H1 (cell line): Measurements from ENCODE around the gene ZNF385D. TPM values are rescaled to one million over a fixed set of nuclear protein-coding genes. Genes with fewer than 3 reads are reported as not detected.

Source experiments
- CTCF ChIA-PET: fragments of 300-600 bp; sonication (Branson Sonifier 250); formaldehyde crosslinking; loops from one replicate; lab custom pipeline; 2021; ENCODE audit not compliant: partially characterized antibody; lab: Charles Lee
- POLR2A ChIA-PET: fragments of 300-600 bp; sonication (Branson Sonifier 250); formaldehyde crosslinking; loops from one replicate; lab custom pipeline; 2021; ENCODE audit warnings: inconsistent platforms; ENCODE audit not compliant: partially characterized antibody; lab: Charles Lee
- DNase-seq, 2 experiments: peaks; one replicate each; pipeline versions ENCODE4 v3.0.0 to v3.0.0-alpha.2; 2010 to 2022; ENCODE audit warnings: low spot score in 2 of 2, low read depth in 1 of 2, mixed read lengths in 1 of 2
- FAIRE-seq: peaks from 2 replicates; lab custom pipeline; 2011; peaks lifted over from hg19 to GRCh38; lab: Jason Lieb, UNC
- H2AFZ ChIP-seq: 2 replicates; pipeline ENCODE4 v1.8.1; 2012; ENCODE audit warnings: low read length, inconsistent platforms
- H2AK5ac ChIP-seq: 2 replicates; pipeline ENCODE4 v1.6.1; 2013; ENCODE audit warnings: low read depth, low read length
- H2BK120ac ChIP-seq: replicated peaks from 2 replicates; pipeline ENCODE3; 2013; ENCODE audit warnings: low read depth, low read length, inconsistent platforms
- H2BK12ac ChIP-seq: 2 replicates; pipeline ENCODE4 v1.6.1; 2013; ENCODE audit warnings: low read depth, low read length
- H2BK15ac ChIP-seq: 2 replicates; pipeline ENCODE4 v1.6.1; 2013; ENCODE audit warnings: low read length
- H2BK20ac ChIP-seq: 2 replicates; pipeline ENCODE4 v1.6.1; 2013; ENCODE audit warnings: low read length
- H2BK5ac ChIP-seq: 2 replicates; pipeline ENCODE4 v1.6.1; 2013; ENCODE audit warnings: low read depth, low read length
- H3K14ac ChIP-seq: 2 replicates; pipeline ENCODE4 v1.6.1; 2013; ENCODE audit warnings: inconsistent platforms; ENCODE audit not compliant: insufficient read length
- H3K18ac ChIP-seq: 2 replicates; pipeline ENCODE4 v1.6.1; 2013; ENCODE audit warnings: low read length; ENCODE audit errors: extremely low read depth
- H3K23ac ChIP-seq: 2 replicates; pipeline ENCODE4 v1.6.1; 2013; ENCODE audit warnings: inconsistent platforms; ENCODE audit not compliant: insufficient read length
- H3K23me2 ChIP-seq: 2 replicates; pipeline ENCODE4 v1.6.1; 2013; ENCODE audit warnings: low read depth, low read length
- H3K27ac ChIP-seq: 2 replicates; pipeline ENCODE4 v1.6.1; 2011; ENCODE audit warnings: low read depth, low read length, inconsistent platforms
- H3K27me3 ChIP-seq, 4 experiments: replicated peaks in 1 of 4; 1 replicate in 1 of 4; 2 replicates in 3 of 4; pipeline versions ENCODE4 v1.6.1 to v1.8.1; 2011 to 2013; ENCODE audit warnings: low read length in 3 of 4, mild to moderate bottlenecking in 3 of 4, inconsistent platforms in 2 of 4, mixed read lengths in 2 of 4, moderate library complexity in 1 of 4; ENCODE audit not compliant: control insufficient read depth in 3 of 4, insufficient read depth in 3 of 4; ENCODE audit errors: extremely low read depth in 1 of 4
- H3K36me3 ChIP-seq, 4 experiments: 2 replicates each; pipeline versions ENCODE4 v1.6.1 to v1.8.1; 2011 to 2013; ENCODE audit warnings: mild to moderate bottlenecking in 4 of 4, low read length in 3 of 4, moderate library complexity in 2 of 4, control low read depth in 1 of 4, inconsistent platforms in 1 of 4; ENCODE audit not compliant: insufficient read depth in 4 of 4, control insufficient read depth in 2 of 4
- H3K4ac ChIP-seq: replicated peaks from 2 replicates; pipeline ENCODE3; 2013; ENCODE audit warnings: low read length, low read depth, mixed read lengths, inconsistent platforms; ENCODE audit not compliant: insufficient read length
- H3K4me1 ChIP-seq, 4 experiments: replicated peaks in 1 of 4; 1 replicate in 1 of 4; 2 replicates in 3 of 4; pipeline versions ENCODE4 v1.6.1 to v1.8.1; 2011 to 2013; ENCODE audit warnings: low read length in 3 of 4, inconsistent platforms in 2 of 4, mixed read lengths in 1 of 4; ENCODE audit not compliant: insufficient read depth in 4 of 4, control insufficient read depth in 3 of 4
- H3K4me2 ChIP-seq, 2 experiments: 2 replicates each; pipeline versions ENCODE4 v1.6.1 to v1.8.1; 2011 to 2013; ENCODE audit warnings: low read depth in 2 of 2, low read length in 2 of 2, control low read depth in 1 of 2, inconsistent platforms in 1 of 2, mild to moderate bottlenecking in 1 of 2; ENCODE audit not compliant: insufficient read depth in 1 of 2
- H3K4me3 ChIP-seq, 4 experiments: fragments of 200-600, 300-600 bp in 1 of 4; sonication (generic), shearing (Covaris generic), sonication (Bioruptor Twin) in 1 of 4; 2 replicates each; pipeline versions ENCODE4 v1.5.1 to v1.8.1; 2011 to 2016; ENCODE audit warnings: low read length in 4 of 4, low read depth in 3 of 4, control low read depth in 2 of 4, inconsistent platforms in 2 of 4, mild to moderate bottlenecking in 2 of 4, mixed read lengths in 1 of 4, moderate library complexity in 1 of 4; ENCODE audit not compliant: insufficient read depth in 2 of 4; ENCODE audit errors: extremely low read depth in 1 of 4
- H3K56ac ChIP-seq: replicated peaks from 2 replicates; pipeline ENCODE3; 2013; ENCODE audit warnings: low read depth, mild to moderate bottlenecking, mixed read lengths, low read length, inconsistent platforms; ENCODE audit not compliant: insufficient read length
- H3K79me1 ChIP-seq: 2 replicates; pipeline ENCODE4 v1.6.1; 2013; ENCODE audit warnings: low read depth, low read length, control low read depth
- H3K79me2 ChIP-seq, 2 experiments: 2 replicates each; pipeline versions ENCODE4 v1.6.1 to v1.8.1; 2012 to 2013; ENCODE audit warnings: low read length in 2 of 2, mild to moderate bottlenecking in 2 of 2, inconsistent platforms in 1 of 2; ENCODE audit not compliant: insufficient read depth in 2 of 2, control insufficient read depth in 1 of 2
- H3K9ac ChIP-seq, 4 experiments: replicated peaks in 1 of 4; 1 replicate in 1 of 4; 2 replicates in 3 of 4; pipeline versions ENCODE4 v1.6.1 to v1.8.1; 2011 to 2013; ENCODE audit warnings: low read depth in 3 of 4, low read length in 3 of 4, control low read depth in 2 of 4, mild to moderate bottlenecking in 2 of 4, moderate library complexity in 2 of 4, inconsistent platforms in 1 of 4; ENCODE audit errors: extremely low read depth in 1 of 4
- H3K9me3 ChIP-seq, 2 experiments: 2 replicates each; pipeline versions ENCODE4 v1.6.1 to v1.8.1; 2012 to 2013; ENCODE audit warnings: mild to moderate bottlenecking in 2 of 2, moderate library complexity in 2 of 2, control low read depth in 1 of 2, inconsistent platforms in 1 of 2, low read depth in 1 of 2, low read length in 1 of 2, mixed read lengths in 1 of 2; ENCODE audit not compliant: insufficient read depth in 2 of 2
- H4K20me1 ChIP-seq, 2 experiments: replicated peaks in 1 of 2; 2 replicates each; pipeline versions ENCODE3 to v1.8.1; 2011 to 2013; ENCODE audit warnings: inconsistent platforms in 2 of 2, low read length in 2 of 2, mild to moderate bottlenecking in 1 of 2; ENCODE audit not compliant: insufficient read depth in 2 of 2, control insufficient read depth in 1 of 2
- H4K5ac ChIP-seq: 2 replicates; pipeline ENCODE4 v1.6.1; 2013; ENCODE audit warnings: low read length, low read depth, mixed read lengths, inconsistent platforms; ENCODE audit not compliant: insufficient read length
- H4K8ac ChIP-seq: 2 replicates; pipeline ENCODE4 v1.8.0; 2013; ENCODE audit warnings: mild to moderate bottlenecking, moderate library complexity, low read length, inconsistent platforms; ENCODE audit not compliant: insufficient read depth; ENCODE audit errors: extremely low read depth
- H4K91ac ChIP-seq: replicated peaks from 2 replicates; pipeline ENCODE3; 2013; ENCODE audit warnings: low read length, mixed read lengths, inconsistent platforms; ENCODE audit not compliant: insufficient read length
- ATF3 ChIP-seq: IDR thresholded peaks from 2 replicates; pipeline ENCODE4 v1.6.1; 2011; ENCODE audit warnings: low read depth, mild to moderate bottlenecking, low read length; ENCODE audit not compliant: insufficient read depth
- JUN ChIP-seq: IDR thresholded peaks from 2 replicates; pipeline ENCODE4 v1.6.1; 2011; ENCODE audit warnings: low read depth, mild to moderate bottlenecking, improper control_type of control experiment, low read length
- KDM4A ChIP-seq: IDR thresholded peaks from one replicate; pipeline ENCODE4 v1.7.1; 2012; ENCODE audit warnings: low read depth, mild to moderate bottlenecking, moderate library complexity, low read length, inconsistent platforms; ENCODE audit not compliant: severe bottlenecking
- MAX ChIP-seq: IDR thresholded peaks from 2 replicates; pipeline ENCODE4 v1.6.1; 2012; ENCODE audit warnings: inconsistent platforms
- RAD21 ChIP-seq, 2 experiments: IDR thresholded peaks in 1 of 2; conservative IDR thresholded peaks in 1 of 2; 2 replicates each; pipeline ENCODE4 v1.6.1; 2011; ENCODE audit warnings: low read depth in 2 of 2, low read length in 2 of 2, improper control_type of control experiment in 1 of 2, inconsistent platforms in 1 of 2, mild to moderate bottlenecking in 1 of 2, moderate library complexity in 1 of 2
- RXRA ChIP-seq: IDR thresholded peaks from 2 replicates; pipeline ENCODE4 v1.6.1; 2011; ENCODE audit warnings: low read depth, mild to moderate bottlenecking, low read length, moderate library complexity; ENCODE audit not compliant: insufficient read depth
- SP4 ChIP-seq: IDR thresholded peaks from 2 replicates; pipeline ENCODE4 v1.6.1; 2012; ENCODE audit warnings: low read length, inconsistent platforms
- SUZ12 ChIP-seq: fragments of 200-600 bp; sonication (generic); IDR thresholded peaks from 2 replicates; pipeline ENCODE4 v1.6.1; 2012; ENCODE audit warnings: mild to moderate bottlenecking, inconsistent platforms, low read length, moderate library complexity, mixed read lengths
- TAF7 ChIP-seq: optimal IDR thresholded peaks from 2 replicates; pipeline ENCODE3; 2011; ENCODE audit warnings: low read depth, mild to moderate bottlenecking, inconsistent platforms, low read length, moderate library complexity, borderline replicate concordance
- TBP ChIP-seq: IDR thresholded peaks from 2 replicates; pipeline ENCODE4 v1.6.1; 2011; ENCODE audit warnings: low read depth, low read length, improper control_type of control experiment
- polyA plus RNA-seq, 7 experiments: library from polyadenylated mRNA; depleted of rRNA in 3 of 7; stranded (reverse) in 5 of 7; unstranded in 2 of 7; fragments of >200 nt in 5 of 7; fragments of 200-250 nt in 2 of 7; gene quantifications; 1 replicate in 5 of 7; 2 replicates in 1 of 7; 4 replicates in 1 of 7; pipeline versions ENCODE4 v1.2.1 to v1.2.3, GENCODE V29; 2011 to 2013; ENCODE audit warnings: missing spikeins in 2 of 7, mixed read lengths in 2 of 7
- total RNA-seq: library from RNA; stranded (reverse); fragmentation: NEBNext Ultra II Directional; extraction: Animal tissue kit (Norgen Biotek cat#: 25700); gene quantifications from 2 replicates; pipeline ENCODE4 v1.2.1, GENCODE V29; 2021
- TF ChIP-seq, protein P1 (sequence below): IDR thresholded peaks from 2 replicates; pipeline ENCODE4 v1.6.1; 2011; ENCODE audit warnings: low read length, improper control_type of control experiment

The ZNF385D gene
- total and polyA plus RNA-seq, 2 of the 8 experiments (the other 6 are each of a cell fraction or from before 2014, with no cell fraction given) = 5.9 to 10.8 TPM

DNA sequence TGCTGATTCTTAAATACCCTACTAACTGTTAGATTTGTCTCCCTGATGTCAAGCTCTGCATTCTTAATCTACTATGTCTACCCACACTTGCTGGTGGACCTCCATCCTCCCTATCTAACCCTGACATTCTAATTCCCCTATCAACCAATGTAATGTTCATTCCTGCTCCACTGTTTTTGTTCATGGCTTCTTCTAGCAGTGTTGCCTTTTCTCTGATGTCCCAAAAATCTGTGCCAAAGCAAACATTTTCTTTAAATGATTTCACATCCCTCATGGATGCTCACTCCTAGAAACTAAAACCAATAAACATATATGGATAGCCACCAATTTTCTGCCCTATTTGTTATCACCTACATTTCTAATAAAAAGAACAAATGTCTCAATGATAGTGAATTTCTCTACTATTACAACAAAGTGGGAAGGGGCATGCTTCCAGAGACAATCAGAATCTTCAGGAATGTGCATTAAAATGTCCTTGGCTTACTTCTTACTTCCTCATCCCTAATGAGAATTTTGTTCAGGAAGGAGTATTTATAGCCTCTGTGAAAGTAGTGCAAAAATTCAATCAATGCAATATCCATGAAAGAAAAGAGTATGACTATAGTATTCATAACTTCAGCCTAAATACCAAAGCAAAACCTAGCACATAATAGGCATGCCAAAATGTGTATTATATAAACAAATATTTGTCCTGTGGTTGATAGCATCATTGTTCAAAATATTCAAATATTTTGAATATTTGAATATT is 273.3 kb downstream of the ZNF385D start:
- Histone ChIP-seq H3K23ac (no peak overlapping the region), H4K91ac (no peak overlapping the region), H3K4me1 (no peaks in the 10 kb centered on the region), H2BK120ac (no peak overlapping the region), H2AFZ (no peak overlapping the region), H3K23me2 (no peaks in the 10 kb centered on the region), H2BK5ac (no peak overlapping the region), H3K18ac (no peak overlapping the region), H3K56ac (no peak overlapping the region), H4K20me1 (no peaks in the 10 kb centered on the region), H3K4me2 (no peak overlapping the region), H2BK20ac (no peak overlapping the region), H3K79me1 (no peaks in the 10 kb centered on the region), H4K8ac (no peak overlapping the region), H2BK12ac (no peak overlapping the region), H3K9ac (no peak overlapping the region), H3K4me3 (no peak overlapping the region), H2BK15ac (no peak overlapping the region), H4K5ac (no peak overlapping the region), H2AK5ac (no peak overlapping the region), H3K14ac (no peak overlapping the region), H3K9me3 (no peaks in the 10 kb centered on the region), H3K4ac (no peak overlapping the region), H3K36me3 (no peaks in the 10 kb centered on the region), H3K79me2 (no peaks in the 10 kb centered on the region), H3K27me3 (no peaks in the 10 kb centered on the region), H3K27ac (no peak overlapping the region)
- ChIA-PET CTCF (interaction anchor here (1.6 kb wide), 1 partner anchor 307 kb away, joined by 3 read pairs; no protein-coding TSS in a partner anchor), POLR2A (no interaction called here)
- FAIRE-seq (no peak), DNase-seq (no peak)
- TF ChIP-seq KDM4A (no peak), ATF3 (no peak), MAX (no peak), JUN (no peak), SUZ12 (no peak), RAD21 (IDR thresholded peaks at IDR 0.05 in 1 of 2, conservative IDR thresholded peaks at IDR 0.05 in 1 of 2; ENCODE audit: low read depth in 2 of 2, low read length in 2 of 2) (no peak), SP4 (no peak), TAF7 (no peak), TBP (no peak), RXRA (no peak)
- TF ChIP-seq, protein P1, sequence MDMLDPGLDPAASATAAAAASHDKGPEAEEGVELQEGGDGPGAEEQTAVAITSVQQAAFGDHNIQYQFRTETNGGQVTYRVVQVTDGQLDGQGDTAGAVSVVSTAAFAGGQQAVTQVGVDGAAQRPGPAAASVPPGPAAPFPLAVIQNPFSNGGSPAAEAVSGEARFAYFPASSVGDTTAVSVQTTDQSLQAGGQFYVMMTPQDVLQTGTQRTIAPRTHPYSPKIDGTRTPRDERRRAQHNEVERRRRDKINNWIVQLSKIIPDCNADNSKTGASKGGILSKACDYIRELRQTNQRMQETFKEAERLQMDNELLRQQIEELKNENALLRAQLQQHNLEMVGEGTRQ = no peak
